K562 (cell line): ENCODE data around the gene SYMPK. TPM values are rescaled to one million over a fixed set of nuclear protein-coding genes. Genes with fewer than 3 reads are reported as not detected.

Experiments used
- AFF4 ChIP-seq: sonication (generic); formaldehyde crosslinking; IDR thresholded peaks from 2 replicates; pipeline ENCODE4 v1.8.0; 2023; ENCODE audit warnings: mild to moderate bottlenecking, missing genetic modification reagents
- ASH1L ChIP-seq: fragments of 450-650 bp; IDR thresholded peaks from 2 replicates; pipeline ENCODE4 v1.6.1; 2018; ENCODE audit warnings: borderline replicate concordance, mild to moderate bottlenecking, low read depth; ENCODE audit not compliant: partially characterized antibody
- EHMT2 ChIP-seq: fragments of 450-650 bp; IDR thresholded peaks from 2 replicates; pipeline ENCODE4 v1.6.1; 2018; ENCODE audit warnings: antibody characterized with exemption
- GATAD2A ChIP-seq: fragments of 450-650 bp; IDR thresholded peaks from 2 replicates; pipeline ENCODE4 v1.6.1; 2017
- KDM2B ChIP-seq: fragments of 250-450 bp; sonication (Bioruptor Pico); IDR thresholded peaks from 2 replicates; pipeline ENCODE4 v1.8.0; 2021; ENCODE audit warnings: mild to moderate bottlenecking, moderate library complexity
- PYGO2 ChIP-seq: fragments of 450-650 bp; IDR thresholded peaks from 2 replicates; pipeline ENCODE4 v1.6.1; 2016; ENCODE audit warnings: mild to moderate bottlenecking, missing genetic modification characterization, moderate library complexity, missing compliant biosample characterization
- SRSF3 ChIP-seq: fragments of 200-400 bp; formaldehyde crosslinking; IDR thresholded peaks from 2 replicates; pipeline ENCODE4 v1.6.1; 2016; ENCODE audit warnings: mild to moderate bottlenecking, low read length, moderate library complexity; ENCODE audit not compliant: insufficient read depth
- TAF7 ChIP-seq: fragments of 450-650 bp; IDR thresholded peaks from 2 replicates; pipeline ENCODE4 v1.6.1; 2016; ENCODE audit warnings: missing genetic modification characterization, missing compliant biosample characterization
- TCF7 ChIP-seq: sonication (generic); IDR thresholded peaks from 2 replicates; pipeline ENCODE4 v1.6.1; 2016; ENCODE audit warnings: antibody characterized with exemption, borderline replicate concordance
- TCF7L2 ChIP-seq: fragments of 150-350 bp; IDR thresholded peaks from 2 replicates; pipeline ENCODE4 v1.6.1; 2016; ENCODE audit warnings: low read depth, mild to moderate bottlenecking, low read length, moderate library complexity
- TEAD1 ChIP-seq, 2 experiments: fragments of 450-650 bp in 1 of 2; sonication (generic) in 1 of 2; formaldehyde crosslinking; IDR thresholded peaks; 2 replicates each; pipeline versions ENCODE4 v1.4.0 to v1.8.0; 2020 to 2022; ENCODE audit warnings: mild to moderate bottlenecking in 2 of 2, missing genetic modification reagents in 1 of 2
- TFAP4 ChIP-seq: sonication (generic); formaldehyde crosslinking; IDR thresholded peaks from 2 replicates; pipeline ENCODE4 v1.8.0; 2022; ENCODE audit warnings: missing genetic modification reagents, mild to moderate bottlenecking, moderate library complexity, borderline replicate concordance
- ZNF583 ChIP-seq: fragments of 250-450 bp; sonication (Bioruptor Pico); IDR thresholded peaks from 2 replicates; pipeline ENCODE4 v1.4.0; 2020
- ZNF77 ChIP-seq: fragments of 250-450 bp; sonication (Bioruptor Pico); IDR thresholded peaks from 2 replicates; pipeline ENCODE4 v1.5.0; 2020
- polyA plus RNA-seq, 8 experiments: library from polyadenylated mRNA; depleted of rRNA in 4 of 8; stranded (reverse) in 5 of 8; unstranded in 3 of 8; fragments of >200 nt; fragmentation: Nextera tagmentation in 2 of 8; fragmentation: Illumina TruSeq in 1 of 8; extraction: Ambion mirVana in 2 of 8; extraction: Trizol in 1 of 8; gene quantifications; 2 replicates each; pipeline versions ENCODE4 v1.2.1 to v1.2.3, GENCODE V29; 2011 to 2014; ENCODE audit warnings: inconsistent platforms in 1 of 8, missing spikeins in 1 of 8
- total RNA-seq, 7 experiments: library from RNA; depleted of rRNA in 6 of 7; stranded (reverse); fragments of >200 nt in 6 of 7; fragmentation: Illumina TruSeq in 2 of 7; extraction: Trizol in 2 of 7; gene quantifications; 2 replicates each; pipeline versions ENCODE4 v1.2.1 to v1.2.3, GENCODE V29; 2011 to 2021; ENCODE audit warnings: low replicate concordance in 1 of 7
- TF ChIP-seq, protein P1 (sequence below): fragments of 250-450 bp; sonication (Bioruptor Pico); IDR thresholded peaks from 2 replicates; pipeline ENCODE4 v1.4.0; 2020; ENCODE audit warnings: mild to moderate bottlenecking, moderate library complexity
- TF ChIP-seq, protein P2 (sequence below): fragments of 450-650 bp; IDR thresholded peaks from one replicate; pipeline ENCODE4 v1.6.1; 2018; ENCODE audit warnings: mild to moderate bottlenecking, moderate library complexity; ENCODE audit not compliant: partially characterized antibody
- TF ChIP-seq, protein P3 (sequence below): fragments of 250-450 bp; sonication (Bioruptor Pico); IDR thresholded peaks from 2 replicates; pipeline ENCODE4 v1.8.0; 2021; ENCODE audit warnings: borderline replicate concordance, mild to moderate bottlenecking, moderate library complexity; ENCODE audit not compliant: poor library complexity, severe bottlenecking

Gene SYMPK
- total and polyA plus RNA-seq, 9 of the 15 experiments (the other 6 are each of a cell fraction or from before 2014, with no cell fraction given) = 0.73 to 95.5 (median 58.4) TPM

DNA sequence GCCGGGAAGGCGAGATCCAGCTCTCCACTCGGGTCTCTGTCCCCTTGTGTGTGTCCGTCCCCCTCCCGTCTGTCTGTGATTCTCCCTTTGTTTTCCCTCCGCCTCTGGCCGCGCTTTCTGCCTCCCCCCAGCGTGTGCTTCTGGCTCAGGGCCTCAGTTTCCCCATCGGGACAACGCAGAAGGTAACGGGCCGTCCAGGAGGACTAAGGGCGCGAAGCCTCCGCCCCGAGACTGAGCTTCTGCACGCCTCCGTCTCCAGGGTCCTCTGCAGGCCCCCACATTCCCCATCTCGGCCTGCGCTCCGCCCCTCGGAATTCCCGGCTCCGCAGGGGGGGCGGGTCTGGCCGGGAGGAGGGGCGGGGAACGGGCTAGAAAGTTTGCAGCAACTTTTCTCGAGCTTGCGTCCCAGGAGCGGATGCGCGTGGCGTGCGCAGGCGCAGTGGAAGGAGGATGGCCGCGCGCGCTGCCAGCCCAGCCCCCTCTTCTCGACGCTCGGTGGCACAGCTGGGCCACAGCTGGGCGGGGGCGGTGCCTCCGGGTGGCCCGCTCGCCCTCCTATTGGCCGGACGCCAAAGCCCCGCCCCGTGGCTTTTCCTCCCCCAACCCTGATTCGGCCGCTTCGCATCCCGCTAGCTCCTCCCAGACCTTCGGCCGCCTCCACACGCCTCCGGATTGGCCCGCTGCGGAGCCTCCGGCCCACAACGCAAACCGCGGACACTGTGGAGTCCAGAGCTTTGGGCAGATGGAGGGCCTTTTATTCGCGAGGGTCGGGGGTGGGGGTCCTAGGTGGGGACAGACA, 93.8 kb downstream of the SYMPK start, which contains the start of gene SIX5 (continued):
- TF ChIP-seq, protein P1, sequence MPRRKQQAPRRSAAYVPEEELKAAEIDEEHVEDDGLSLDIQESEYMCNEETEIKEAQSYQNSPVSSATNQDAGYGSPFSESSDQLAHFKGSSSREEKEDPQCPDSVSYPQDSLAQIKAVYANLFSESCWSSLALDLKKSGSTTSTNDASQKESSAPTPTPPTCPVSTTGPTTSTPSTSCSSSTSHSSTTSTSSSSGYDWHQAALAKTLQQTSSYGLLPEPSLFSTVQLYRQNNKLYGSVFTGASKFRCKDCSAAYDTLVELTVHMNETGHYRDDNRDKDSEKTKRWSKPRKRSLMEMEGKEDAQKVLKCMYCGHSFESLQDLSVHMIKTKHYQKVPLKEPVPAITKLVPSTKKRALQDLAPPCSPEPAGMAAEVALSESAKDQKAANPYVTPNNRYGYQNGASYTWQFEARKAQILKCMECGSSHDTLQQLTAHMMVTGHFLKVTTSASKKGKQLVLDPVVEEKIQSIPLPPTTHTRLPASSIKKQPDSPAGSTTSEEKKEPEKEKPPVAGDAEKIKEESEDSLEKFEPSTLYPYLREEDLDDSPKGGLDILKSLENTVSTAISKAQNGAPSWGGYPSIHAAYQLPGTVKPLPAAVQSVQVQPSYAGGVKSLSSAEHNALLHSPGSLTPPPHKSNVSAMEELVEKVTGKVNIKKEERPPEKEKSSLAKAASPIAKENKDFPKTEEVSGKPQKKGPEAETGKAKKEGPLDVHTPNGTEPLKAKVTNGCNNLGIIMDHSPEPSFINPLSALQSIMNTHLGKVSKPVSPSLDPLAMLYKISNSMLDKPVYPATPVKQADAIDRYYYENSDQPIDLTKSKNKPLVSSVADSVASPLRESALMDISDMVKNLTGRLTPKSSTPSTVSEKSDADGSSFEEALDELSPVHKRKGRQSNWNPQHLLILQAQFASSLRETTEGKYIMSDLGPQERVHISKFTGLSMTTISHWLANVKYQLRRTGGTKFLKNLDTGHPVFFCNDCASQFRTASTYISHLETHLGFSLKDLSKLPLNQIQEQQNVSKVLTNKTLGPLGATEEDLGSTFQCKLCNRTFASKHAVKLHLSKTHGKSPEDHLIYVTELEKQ = no peak
- TF ChIP-seq ASH1L (no peak), TFAP4 (CRISPR knock-in tag) (peak; percentile 100), EHMT2 (no peak), ZNF583 (no peak), TCF7 (no peak), PYGO2 (no peak), TCF7L2 (no peak), GATAD2A (peak; percentile 84; the same call in 1 of the 2 replicates), AFF4 (CRISPR knock-in tag) (no peak), TEAD1 (CRISPR knock-in tag; IDR thresholded peaks at IDR 0.05) (peak; percentile 61 to 86; a peak in 2 of 4 replicates), KDM2B (CRISPR knock-in tag) (no peak), SRSF3 (no peak), ZNF77 (CRISPR knock-in tag) (no peak), TAF7 (tag) (peak; percentile 49; the same call in 1 of the 2 replicates)
- TF ChIP-seq, protein P2, sequence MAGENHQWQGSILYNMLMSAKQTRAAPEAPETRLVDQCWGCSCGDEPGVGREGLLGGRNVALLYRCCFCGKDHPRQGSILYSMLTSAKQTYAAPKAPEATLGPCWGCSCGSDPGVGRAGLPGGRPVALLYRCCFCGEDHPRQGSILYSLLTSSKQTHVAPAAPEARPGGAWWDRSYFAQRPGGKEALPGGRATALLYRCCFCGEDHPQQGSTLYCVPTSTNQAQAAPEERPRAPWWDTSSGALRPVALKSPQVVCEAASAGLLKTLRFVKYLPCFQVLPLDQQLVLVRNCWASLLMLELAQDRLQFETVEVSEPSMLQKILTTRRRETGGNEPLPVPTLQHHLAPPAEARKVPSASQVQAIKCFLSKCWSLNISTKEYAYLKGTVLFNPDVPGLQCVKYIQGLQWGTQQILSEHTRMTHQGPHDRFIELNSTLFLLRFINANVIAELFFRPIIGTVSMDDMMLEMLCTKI = no peak
- TF ChIP-seq, protein P3, sequence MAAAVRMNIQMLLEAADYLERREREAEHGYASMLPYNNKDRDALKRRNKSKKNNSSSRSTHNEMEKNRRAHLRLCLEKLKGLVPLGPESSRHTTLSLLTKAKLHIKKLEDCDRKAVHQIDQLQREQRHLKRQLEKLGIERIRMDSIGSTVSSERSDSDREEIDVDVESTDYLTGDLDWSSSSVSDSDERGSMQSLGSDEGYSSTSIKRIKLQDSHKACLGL (CRISPR knock-in tag) = no peak
